Esophagus squamous epithelium (tissue), 4 donors: ENCODE measurements around the gene TSHR.

ENCODE experiments used
- POLR2A ChIP-seq, 4 donors: fragments of 450-650 bp; IDR thresholded peaks; one replicate each; pipeline ENCODE4 v1.6.1; 2017; ENCODE audit warnings: antibody characterized with exemption in 4 of 4, mild to moderate bottlenecking in 4 of 4, moderate library complexity in 3 of 4
- TF ChIP-seq, protein P1 (sequence below), 6 experiments: fragments of 450-650 bp in 4 of 6; fragments of 200-600 bp in 2 of 6; sonication (generic) in 2 of 6; IDR thresholded peaks; one replicate each; pipeline ENCODE4 v1.5.1; 2016 to 2019; ENCODE audit warnings: antibody characterized with exemption in 6 of 6, mild to moderate bottlenecking in 4 of 6, moderate library complexity in 4 of 6

DNA sequence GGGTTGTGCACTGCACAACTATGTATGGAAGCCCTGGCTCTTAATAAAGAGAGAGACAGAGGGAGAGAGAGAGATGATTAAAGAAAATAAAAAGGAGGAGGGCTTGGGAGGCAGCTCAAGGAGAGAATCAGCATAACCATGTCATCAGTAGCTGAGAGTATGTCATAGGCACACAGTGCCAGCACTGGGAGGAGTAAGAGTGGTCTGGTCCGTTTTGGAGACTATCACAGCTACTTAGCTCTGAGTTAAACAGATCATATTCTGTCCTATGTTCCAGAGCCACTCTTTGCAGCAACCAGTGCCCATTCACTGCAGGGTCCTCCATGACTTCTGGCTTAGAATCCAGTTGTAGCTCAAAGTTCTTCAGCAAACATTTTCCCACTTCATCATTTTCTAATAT lies 206.3 kb downstream of the TSHR start:
- TF ChIP-seq POLR2A (IDR thresholded peaks at IDR 0.05), result no peak
- TF ChIP-seq, protein P1, sequence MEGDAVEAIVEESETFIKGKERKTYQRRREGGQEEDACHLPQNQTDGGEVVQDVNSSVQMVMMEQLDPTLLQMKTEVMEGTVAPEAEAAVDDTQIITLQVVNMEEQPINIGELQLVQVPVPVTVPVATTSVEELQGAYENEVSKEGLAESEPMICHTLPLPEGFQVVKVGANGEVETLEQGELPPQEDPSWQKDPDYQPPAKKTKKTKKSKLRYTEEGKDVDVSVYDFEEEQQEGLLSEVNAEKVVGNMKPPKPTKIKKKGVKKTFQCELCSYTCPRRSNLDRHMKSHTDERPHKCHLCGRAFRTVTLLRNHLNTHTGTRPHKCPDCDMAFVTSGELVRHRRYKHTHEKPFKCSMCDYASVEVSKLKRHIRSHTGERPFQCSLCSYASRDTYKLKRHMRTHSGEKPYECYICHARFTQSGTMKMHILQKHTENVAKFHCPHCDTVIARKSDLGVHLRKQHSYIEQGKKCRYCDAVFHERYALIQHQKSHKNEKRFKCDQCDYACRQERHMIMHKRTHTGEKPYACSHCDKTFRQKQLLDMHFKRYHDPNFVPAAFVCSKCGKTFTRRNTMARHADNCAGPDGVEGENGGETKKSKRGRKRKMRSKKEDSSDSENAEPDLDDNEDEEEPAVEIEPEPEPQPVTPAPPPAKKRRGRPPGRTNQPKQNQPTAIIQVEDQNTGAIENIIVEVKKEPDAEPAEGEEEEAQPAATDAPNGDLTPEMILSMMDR (IDR thresholded peaks at IDR 0.05), result no peak
